SK-N-SH (cell line): ENCODE data around the gene PHC2. TPM values are rescaled to one million over a fixed set of nuclear protein-coding genes. Genes with fewer than 3 reads are reported as not detected.

Source experiments
- CTCF ChIA-PET: fragments of 300-600, 350-600 bp; formaldehyde crosslinking; extraction: SDS; loops from one replicate; lab custom pipeline; 2021; lab: Yijun Ruan, JAX
- POLR2A ChIA-PET: fragments of 350-600 bp; sonication (Branson Sonifier 250); formaldehyde crosslinking; extraction: SDS; loops from one replicate; lab custom pipeline; 2020; ENCODE audit warnings: antibody characterized with exemption, inconsistent platforms; lab: Yijun Ruan, JAX
- DNase-seq: peaks from one replicate; pipeline ENCODE4 v3.0.0; 2012
- H2AFZ ChIP-seq: fragments of 200-600 bp; sonication (generic); 2 replicates; pipeline ENCODE4 v1.8.1; 2016; ENCODE audit warnings: antibody characterized with exemption, mild to moderate bottlenecking, low read depth
- H3F3A ChIP-seq: fragments of 200-600 bp; sonication (generic); replicated peaks from 2 replicates; pipeline ENCODE3; 2016; ENCODE audit warnings: antibody characterized with exemption, mild to moderate bottlenecking; ENCODE audit not compliant: insufficient read depth
- H3K27ac ChIP-seq, 2 experiments: fragments of 200-500 bp in 1 of 2; fragments of 200-600 bp in 1 of 2; sonication (Bioruptor generic) in 1 of 2; sonication (generic), shearing (Covaris generic) in 1 of 2; 2 replicates each; pipeline versions ENCODE4 v1.5.1 to v1.6.1; 2014 to 2016; ENCODE audit warnings: low read depth in 2 of 2, inconsistent platforms in 1 of 2, low read length in 1 of 2, mild to moderate bottlenecking in 1 of 2, mixed read lengths in 1 of 2
- H3K27me3 ChIP-seq: fragments of 200-600 bp; sonication (generic), shearing (Covaris generic); 2 replicates; pipeline ENCODE4 v1.6.1; 2016; ENCODE audit warnings: mixed run types; ENCODE audit not compliant: insufficient read depth
- H3K36me3 ChIP-seq, 2 experiments: fragments of 200-500 bp in 1 of 2; fragments of 200-600 bp in 1 of 2; sonication (Bioruptor generic) in 1 of 2; sonication (generic) in 1 of 2; replicated peaks in 1 of 2; 2 replicates each; pipeline versions ENCODE3 to v1.5.1; 2014 to 2016; ENCODE audit warnings: low read length in 1 of 2, mild to moderate bottlenecking in 1 of 2; ENCODE audit not compliant: insufficient read depth in 2 of 2, control insufficient read depth in 1 of 2
- H3K4me1 ChIP-seq, 2 experiments: fragments of 200-500 bp in 1 of 2; fragments of 200-600 bp in 1 of 2; sonication (Bioruptor generic) in 1 of 2; sonication (generic), shearing (Covaris generic) in 1 of 2; 2 replicates each; pipeline versions ENCODE4 v1.5.1 to v1.6.1; 2014 to 2016; ENCODE audit warnings: low read depth in 1 of 2, low read length in 1 of 2, mixed run types in 1 of 2; ENCODE audit not compliant: insufficient read depth in 2 of 2, control insufficient read depth in 1 of 2
- H3K4me2 ChIP-seq: fragments of 200-600 bp; sonication (generic), shearing (Covaris generic); 2 replicates; pipeline ENCODE4 v1.6.1; 2017; ENCODE audit warnings: mixed run types
- H3K4me3 ChIP-seq, 2 experiments: fragments of 200-500 bp in 1 of 2; fragments of 200-600 bp in 1 of 2; sonication (Bioruptor generic) in 1 of 2; sonication (generic), shearing (Covaris generic) in 1 of 2; 2 replicates each; pipeline versions ENCODE4 v1.5.1 to v1.8.1; 2014 to 2016; ENCODE audit warnings: low read depth in 2 of 2, inconsistent platforms in 1 of 2, low read length in 1 of 2, mild to moderate bottlenecking in 1 of 2, mixed read lengths in 1 of 2, moderate library complexity in 1 of 2
- H3K79me2 ChIP-seq: fragments of 200-600 bp; sonication (generic); 2 replicates; pipeline ENCODE4 v1.8.1; 2017; ENCODE audit warnings: mild to moderate bottlenecking; ENCODE audit not compliant: insufficient read depth
- H3K9ac ChIP-seq: fragments of 200-600 bp; sonication (generic); 2 replicates; pipeline ENCODE4 v1.6.1; 2017; ENCODE audit warnings: mixed run types
- H3K9me2 ChIP-seq: fragments of 200-600 bp; sonication (generic); 2 replicates; pipeline ENCODE4 v1.6.1; 2017; ENCODE audit warnings: mixed run types
- H3K9me3 ChIP-seq: fragments of 200-600 bp; sonication (generic); 2 replicates; pipeline ENCODE4 v1.6.1; 2017; ENCODE audit warnings: mixed run types, mild to moderate bottlenecking, moderate library complexity
- H4K20me1 ChIP-seq: fragments of 200-600 bp; sonication (generic); 2 replicates; pipeline ENCODE4 v1.6.1; 2017; ENCODE audit warnings: mild to moderate bottlenecking, mixed run types; ENCODE audit not compliant: insufficient read depth
- EZH2phosphoT487 ChIP-seq: fragments of 200-600 bp; sonication (generic); IDR thresholded peaks from 2 replicates; pipeline ENCODE4 v1.6.1; 2017; ENCODE audit warnings: low read depth, mixed run types, mild to moderate bottlenecking, antibody characterized with exemption, moderate library complexity, borderline replicate concordance
- MEF2A ChIP-seq: IDR thresholded peaks from 2 replicates; pipeline ENCODE4 v1.4.0; 2012; ENCODE audit warnings: low read depth, borderline replicate concordance
- NFIC ChIP-seq: IDR thresholded peaks from 2 replicates; pipeline ENCODE4 v1.4.0; 2012; ENCODE audit warnings: borderline replicate concordance
- POLR2AphosphoS5 ChIP-seq: IDR thresholded peaks from 2 replicates; pipeline ENCODE4 v1.6.1; 2012; ENCODE audit warnings: low read depth, low read length
- RAD21 ChIP-seq: IDR thresholded peaks from 2 replicates; pipeline ENCODE4 v1.6.1; 2012; ENCODE audit warnings: mild to moderate bottlenecking, low read length
- RCOR1 ChIP-seq: fragments of 150-350 bp; IDR thresholded peaks from 2 replicates; pipeline ENCODE4 v1.6.1; 2017; ENCODE audit warnings: antibody characterized with exemption, low read length
- RXRA ChIP-seq: IDR thresholded peaks from 2 replicates; pipeline ENCODE4 v1.4.0; 2012; ENCODE audit warnings: low read depth, mild to moderate bottlenecking, borderline replicate concordance
- TAF1 ChIP-seq: IDR thresholded peaks from 2 replicates; pipeline ENCODE4 v1.6.1; 2012; ENCODE audit warnings: low read depth, mild to moderate bottlenecking, low read length, moderate library complexity, borderline replicate concordance
- YY1 ChIP-seq: IDR thresholded peaks from 2 replicates; pipeline ENCODE4 v1.4.0; 2012; ENCODE audit warnings: low read depth, mild to moderate bottlenecking
- WGBS: methylation state at CpG from one replicate; pipeline ENCODE4 v1.1.6; 2017; ENCODE audit warnings: low lambda C conversion rate; 5-methylcytosine and 5-hydroxymethylcytosine counted together
- polyA plus RNA-seq, 3 experiments: library from polyadenylated mRNA; depleted of rRNA; stranded (reverse); fragments of >200 nt; gene quantifications; 2 replicates each; pipeline ENCODE4 v1.2.3, GENCODE V29; 2012
- TF ChIP-seq, protein P1 (sequence below): IDR thresholded peaks from 2 replicates; pipeline ENCODE4; 2012
- TF ChIP-seq, protein P2 (sequence below): IDR thresholded peaks from 2 replicates; pipeline ENCODE4 v1.4.0; 2012; ENCODE audit warnings: low read depth
- TF ChIP-seq, protein P3 (sequence below): fragments of 150-350 bp; IDR thresholded peaks from 2 replicates; pipeline ENCODE4 v1.6.1; 2016; ENCODE audit warnings: mild to moderate bottlenecking, low read depth, low read length
- TF ChIP-seq, protein P4 (sequence below): fragments of 150-350 bp; IDR thresholded peaks from 2 replicates; pipeline ENCODE4 v1.6.1; 2017; ENCODE audit warnings: antibody characterized with exemption, low read length, low read depth, borderline replicate concordance
- TF ChIP-seq, protein P5 (sequence below): IDR thresholded peaks from 2 replicates; pipeline ENCODE4 v1.4.0; 2012; ENCODE audit warnings: low read depth, borderline replicate concordance

The PHC2 gene
- polyA plus RNA-seq, 1 of the 3 experiments (the other 2 are of a cell fraction) = 98.7 TPM

DNA sequence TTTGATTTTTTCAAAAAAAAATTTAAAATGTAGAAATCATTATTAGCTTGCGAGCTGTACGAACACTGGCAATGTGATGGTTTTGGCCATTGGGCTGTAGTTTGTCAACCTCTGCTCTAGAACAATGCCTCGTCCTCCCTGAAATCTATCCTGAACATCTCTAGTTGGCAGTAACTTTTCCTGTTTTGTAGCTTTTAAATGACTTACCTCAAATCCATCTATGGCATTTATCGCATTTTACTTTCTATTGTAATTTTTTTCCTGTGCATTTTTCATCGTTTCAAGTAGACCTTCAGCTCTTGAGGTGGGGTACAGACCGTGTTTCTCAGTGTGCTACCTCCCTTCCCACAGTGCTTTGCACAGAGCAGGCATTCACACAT lies 79.6 kb downstream of the PHC2 start (continued):
- TF ChIP-seq, protein P1, sequence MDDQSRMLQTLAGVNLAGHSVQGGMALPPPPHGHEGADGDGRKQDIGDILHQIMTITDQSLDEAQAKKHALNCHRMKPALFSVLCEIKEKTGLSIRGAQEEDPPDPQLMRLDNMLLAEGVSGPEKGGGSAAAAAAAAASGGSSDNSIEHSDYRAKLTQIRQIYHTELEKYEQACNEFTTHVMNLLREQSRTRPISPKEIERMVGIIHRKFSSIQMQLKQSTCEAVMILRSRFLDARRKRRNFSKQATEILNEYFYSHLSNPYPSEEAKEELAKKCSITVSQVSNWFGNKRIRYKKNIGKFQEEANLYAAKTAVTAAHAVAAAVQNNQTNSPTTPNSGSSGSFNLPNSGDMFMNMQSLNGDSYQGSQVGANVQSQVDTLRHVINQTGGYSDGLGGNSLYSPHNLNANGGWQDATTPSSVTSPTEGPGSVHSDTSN = no peak
- TF ChIP-seq YY1 = no peak

DNA sequence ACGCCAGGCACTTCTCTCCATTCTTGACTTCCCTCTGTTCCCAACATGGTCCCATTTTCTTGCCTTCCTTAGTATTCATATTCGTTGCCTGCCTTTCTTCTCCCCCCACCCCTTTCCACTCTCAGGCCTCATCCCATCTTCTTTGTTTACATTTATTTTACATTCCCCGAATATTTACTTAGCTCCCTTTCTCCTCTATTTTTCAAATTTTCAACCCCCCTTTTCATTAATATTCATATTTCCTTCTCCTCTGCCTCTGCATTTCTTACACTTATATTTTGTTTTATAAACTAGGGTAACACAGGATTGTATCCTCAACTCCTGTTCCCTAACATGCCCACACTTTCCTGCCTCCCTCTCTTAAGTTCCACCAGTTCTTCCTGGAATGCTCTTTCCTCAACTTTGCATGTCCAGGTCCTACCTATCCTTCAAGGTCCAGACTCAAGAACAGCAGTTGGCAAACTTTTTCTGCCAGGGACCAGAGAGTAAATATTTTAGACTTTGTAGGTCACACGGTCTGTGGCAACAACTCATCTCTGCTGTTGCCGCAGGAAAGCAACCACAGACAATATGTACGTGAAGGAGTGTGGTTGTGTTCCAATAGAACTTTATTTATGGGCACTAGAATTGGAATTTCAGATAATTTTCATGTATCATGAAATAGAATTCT lies 80.1 kb downstream of the PHC2 start:
- Histone ChIP-seq H3K27ac (peak overlapping the region; percentile 75 to 94), H2AFZ (peak overlapping the region; percentile 83; the same call in 1 of the 2 replicates), H3K4me1 (peaks cover 13 to 35% of the 10 kb centered on the region in 2 experiments; a peak in 3 of 4 replicates), H3K4me2 (peak overlapping the region; percentile 98), H3K9me2 (no peaks in the 10 kb centered on the region), H4K20me1 (no peaks in the 10 kb centered on the region; the same call in 1 of the 2 replicates), H3K9me3 (no peaks in the 10 kb centered on the region), H3K9ac (peak overlapping the region; percentile 81), H3K27me3 (no peaks in the 10 kb centered on the region), H3K79me2 (peaks cover 40% of the 10 kb centered on the region), H3F3A (peaks cover 22% of the 10 kb centered on the region), H3K36me3 (peaks cover 1 to 16% of the 10 kb centered on the region in 2 experiments), H3K4me3 (peak overlapping the region; percentile 62 to 71)
- 48% methylated on average over 6 of the region's 6 CpGs for WGBS
- ChIA-PET POLR2A (interaction anchor here (1.2 kb wide), 1 partner anchor 11 kb away, joined by 5 read pairs; no protein-coding TSS in a partner anchor), CTCF (interaction anchor here (0.9 to 3.6 kb wide), 4 partner anchors 12 to 265 kb away, joined by 3 to 27 read pairs (median 4); no protein-coding TSS in a partner anchor)
- TF ChIP-seq NFIC (0 out of 2 replicates have a peak, but pooled peaks have one; percentile 1), RAD21 (no peak)
- no peak for DNase-seq

DNA sequence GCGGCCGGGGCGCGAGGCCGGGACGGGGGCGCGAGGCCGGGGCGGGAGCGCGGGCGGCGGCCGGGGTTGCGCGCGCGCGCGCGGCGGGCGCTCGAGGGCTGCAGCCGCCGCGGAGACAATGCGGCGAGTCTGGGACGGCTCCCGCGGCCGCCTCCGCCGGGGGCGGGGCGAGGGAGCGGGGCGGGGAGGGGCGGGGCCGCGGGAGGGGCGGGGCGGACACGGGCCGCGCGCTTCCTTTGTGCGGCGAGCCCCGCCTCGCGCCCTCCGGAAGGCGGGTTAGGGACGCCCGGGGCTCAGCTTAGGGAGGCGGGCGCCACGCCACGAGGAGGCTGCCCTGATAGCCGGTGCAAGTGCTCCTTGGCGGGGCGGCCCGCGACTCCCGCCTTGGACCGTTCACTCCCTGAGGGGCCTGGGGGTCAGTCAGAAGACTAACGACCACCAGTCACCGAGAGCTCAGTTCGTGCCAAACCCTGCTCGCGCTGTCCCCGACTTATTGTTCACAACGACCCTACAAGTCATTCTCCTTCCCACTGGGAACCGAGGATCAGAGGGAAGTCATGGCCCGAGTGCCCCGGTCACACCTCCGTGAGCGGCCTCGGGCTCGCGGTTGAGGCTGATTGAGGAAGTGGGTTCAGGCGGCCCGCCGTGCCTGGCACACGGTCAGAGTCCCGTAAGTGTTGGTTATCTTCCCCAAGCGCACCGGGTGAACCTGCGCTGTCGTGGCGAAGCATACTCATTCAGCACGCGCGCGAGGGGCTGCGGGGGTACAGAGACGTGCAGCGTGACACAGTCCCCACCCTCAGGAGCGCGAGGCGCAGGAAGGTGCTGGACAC lies 80.9 kb downstream of the PHC2 start:
- Histone ChIP-seq H3K4me1 (peaks cover 21 to 35% of the 10 kb centered on the region in 2 experiments), H3K9me3 (no peaks in the 10 kb centered on the region), H3F3A (peaks cover 29% of the 10 kb centered on the region), H3K79me2 (peaks cover 47% of the 10 kb centered on the region), H3K36me3 (peaks cover 9 to 23% of the 10 kb centered on the region in 2 experiments), H3K4me2 (peak overlapping the region; percentile 98), H3K9me2 (no peaks in the 10 kb centered on the region), H3K27me3 (no peaks in the 10 kb centered on the region), H3K4me3 (peak overlapping the region; percentile 62 to 78), H3K9ac (peak overlapping the region; percentile 81), H3K27ac (peak overlapping the region; percentile 75 to 94), H4K20me1 (peaks cover 3% of the 10 kb centered on the region; the same call in 1 of the 2 replicates), H2AFZ (peak overlapping the region; percentile 83)
- WGBS = 4% methylated on average over 11 of the region's 104 CpGs
- POLR2A ChIA-PET = interaction anchor here (1.0 to 2.4 kb wide), 6 partner anchors 10 to 55 kb away, joined by 3 to 10 read pairs (median 4); partner anchors contain the start of gene A3GALT2
- CTCF ChIA-PET = interaction anchor here (3.6 kb wide), 1 partner anchor 13 kb away, joined by 27 read pairs; no protein-coding TSS in a partner anchor
- peak; percentile 98 for DNase-seq
- TF ChIP-seq, protein P2, sequence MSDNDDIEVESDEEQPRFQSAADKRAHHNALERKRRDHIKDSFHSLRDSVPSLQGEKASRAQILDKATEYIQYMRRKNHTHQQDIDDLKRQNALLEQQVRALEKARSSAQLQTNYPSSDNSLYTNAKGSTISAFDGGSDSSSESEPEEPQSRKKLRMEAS = peak; percentile 87
- no peak for TF ChIP-seq MEF2A
- no peak for TF ChIP-seq EZH2phosphoT487
- TF ChIP-seq POLR2AphosphoS5 = peak; percentile 91
- TF ChIP-seq, protein P1 = no peak
- TF ChIP-seq, protein P3, sequence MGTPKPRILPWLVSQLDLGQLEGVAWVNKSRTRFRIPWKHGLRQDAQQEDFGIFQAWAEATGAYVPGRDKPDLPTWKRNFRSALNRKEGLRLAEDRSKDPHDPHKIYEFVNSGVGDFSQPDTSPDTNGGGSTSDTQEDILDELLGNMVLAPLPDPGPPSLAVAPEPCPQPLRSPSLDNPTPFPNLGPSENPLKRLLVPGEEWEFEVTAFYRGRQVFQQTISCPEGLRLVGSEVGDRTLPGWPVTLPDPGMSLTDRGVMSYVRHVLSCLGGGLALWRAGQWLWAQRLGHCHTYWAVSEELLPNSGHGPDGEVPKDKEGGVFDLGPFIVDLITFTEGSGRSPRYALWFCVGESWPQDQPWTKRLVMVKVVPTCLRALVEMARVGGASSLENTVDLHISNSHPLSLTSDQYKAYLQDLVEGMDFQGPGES = no peak
- TF ChIP-seq YY1 = no peak
- no peak; the same call in 1 of the 2 replicates for TF ChIP-seq RXRA
- TF ChIP-seq, protein P4, sequence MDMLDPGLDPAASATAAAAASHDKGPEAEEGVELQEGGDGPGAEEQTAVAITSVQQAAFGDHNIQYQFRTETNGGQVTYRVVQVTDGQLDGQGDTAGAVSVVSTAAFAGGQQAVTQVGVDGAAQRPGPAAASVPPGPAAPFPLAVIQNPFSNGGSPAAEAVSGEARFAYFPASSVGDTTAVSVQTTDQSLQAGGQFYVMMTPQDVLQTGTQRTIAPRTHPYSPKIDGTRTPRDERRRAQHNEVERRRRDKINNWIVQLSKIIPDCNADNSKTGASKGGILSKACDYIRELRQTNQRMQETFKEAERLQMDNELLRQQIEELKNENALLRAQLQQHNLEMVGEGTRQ = no peak
- TF ChIP-seq, protein P5, sequence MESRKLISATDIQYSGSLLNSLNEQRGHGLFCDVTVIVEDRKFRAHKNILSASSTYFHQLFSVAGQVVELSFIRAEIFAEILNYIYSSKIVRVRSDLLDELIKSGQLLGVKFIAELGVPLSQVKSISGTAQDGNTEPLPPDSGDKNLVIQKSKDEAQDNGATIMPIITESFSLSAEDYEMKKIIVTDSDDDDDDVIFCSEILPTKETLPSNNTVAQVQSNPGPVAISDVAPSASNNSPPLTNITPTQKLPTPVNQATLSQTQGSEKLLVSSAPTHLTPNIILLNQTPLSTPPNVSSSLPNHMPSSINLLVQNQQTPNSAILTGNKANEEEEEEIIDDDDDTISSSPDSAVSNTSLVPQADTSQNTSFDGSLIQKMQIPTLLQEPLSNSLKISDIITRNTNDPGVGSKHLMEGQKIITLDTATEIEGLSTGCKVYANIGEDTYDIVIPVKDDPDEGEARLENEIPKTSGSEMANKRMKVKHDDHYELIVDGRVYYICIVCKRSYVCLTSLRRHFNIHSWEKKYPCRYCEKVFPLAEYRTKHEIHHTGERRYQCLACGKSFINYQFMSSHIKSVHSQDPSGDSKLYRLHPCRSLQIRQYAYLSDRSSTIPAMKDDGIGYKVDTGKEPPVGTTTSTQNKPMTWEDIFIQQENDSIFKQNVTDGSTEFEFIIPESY = no peak
- no peak for TF ChIP-seq RCOR1
- peak; percentile 50; the same call in 1 of the 2 replicates for TF ChIP-seq TAF1
